OCI-LY7 (cell line): ENCODE measurements around the gene OSBPL7. TPM values are rescaled to one million over a fixed set of nuclear protein-coding genes. Genes with fewer than 3 reads are reported as not detected.

Source experiments
- BruUV-seq: library from RNA; stranded (reverse); fragments of 400-500 nt; replicated peaks from 2 replicates; lab custom pipeline; 2021; lab: Mats Ljungman, UMichigan
- CTCF ChIA-PET: fragments of 300-600 bp; sonication (Branson Sonifier 250); formaldehyde crosslinking; loops from one replicate; lab custom pipeline; 2022; ENCODE audit warnings: antibody characterized with exemption; ENCODE audit not compliant: unreplicated experiment; lab: Charles Lee
- POLR2A ChIA-PET: fragments of 300-600 bp; sonication (Branson Sonifier 250); formaldehyde crosslinking; loops from one replicate; lab custom pipeline; 2022; ENCODE audit warnings: antibody characterized with exemption; lab: Charles Lee
- DNase-seq: peaks from one replicate; pipeline ENCODE4 v3.0.0-alpha.2; 2015; ENCODE audit warnings: low spot score
- H2AFZ ChIP-seq: fragments of 200-600 bp; sonication (generic), shearing (Covaris generic); 2 replicates; pipeline ENCODE4 v1.6.1; 2014; ENCODE audit warnings: mild to moderate bottlenecking, antibody characterized with exemption, low read length, moderate library complexity
- H3K27ac ChIP-seq: fragments of 200-600 bp; sonication (generic); 2 replicates; pipeline ENCODE4 v1.5.1; 2014; ENCODE audit warnings: mixed run types, low read depth, mild to moderate bottlenecking, moderate library complexity, low read length, inconsistent platforms; ENCODE audit not compliant: poor library complexity, severe bottlenecking
- H3K36me3 ChIP-seq: fragments of 200-600 bp; sonication (generic); 2 replicates; pipeline ENCODE4 v1.6.1; 2014; ENCODE audit warnings: mild to moderate bottlenecking, antibody characterized with exemption, low read length, moderate library complexity, mixed read lengths; ENCODE audit not compliant: insufficient read depth
- H3K4me1 ChIP-seq: fragments of 200-600 bp; sonication (generic); 2 replicates; pipeline ENCODE4 v1.5.1; 2014; ENCODE audit warnings: mild to moderate bottlenecking, low read length; ENCODE audit not compliant: insufficient read depth, poor library complexity, severe bottlenecking
- H3K4me2 ChIP-seq: fragments of 200-600 bp; sonication (generic); 2 replicates; pipeline ENCODE4 v1.6.1; 2014; ENCODE audit warnings: mild to moderate bottlenecking, low read length
- H3K4me3 ChIP-seq: fragments of 200-600 bp; sonication (generic); 2 replicates; pipeline ENCODE4 v1.5.1; 2014; ENCODE audit warnings: mild to moderate bottlenecking, low read depth, low read length; ENCODE audit not compliant: poor library complexity, severe bottlenecking
- H3K79me2 ChIP-seq: fragments of 200-600 bp; sonication (generic); 2 replicates; pipeline ENCODE4 v1.6.1; 2016; ENCODE audit warnings: low read depth, mild to moderate bottlenecking, low read length, moderate library complexity, mixed read lengths; ENCODE audit not compliant: insufficient read depth
- H3K9me2 ChIP-seq: fragments of 200-600 bp; sonication (generic); 2 replicates; pipeline ENCODE4 v1.6.1; 2016; ENCODE audit warnings: mild to moderate bottlenecking, low read length, mixed read lengths; ENCODE audit not compliant: insufficient read depth
- H3K9me3 ChIP-seq: fragments of 200-600 bp; sonication (generic); 2 replicates; pipeline ENCODE4 v1.6.1; 2014; ENCODE audit warnings: mild to moderate bottlenecking, mixed run types, low read length, mixed read lengths
- H4K20me1 ChIP-seq: fragments of 200-600 bp; sonication (generic); 2 replicates; pipeline ENCODE4 v1.6.1; 2014; ENCODE audit warnings: mild to moderate bottlenecking, antibody characterized with exemption, low read length, moderate library complexity, mixed read lengths; ENCODE audit not compliant: insufficient read depth
- CTCF ChIP-seq: fragments of 200-600 bp; sonication (generic); conservative IDR thresholded peaks from 2 replicates; pipeline ENCODE4 v1.5.1; 2014; ENCODE audit warnings: mild to moderate bottlenecking, antibody characterized with exemption, low read length, moderate library complexity, mixed read lengths
- EZH2phosphoT487 ChIP-seq: fragments of 200-600 bp; sonication (generic); IDR thresholded peaks from 2 replicates; pipeline ENCODE4 v1.6.1; 2018; ENCODE audit warnings: low read depth, borderline replicate concordance, mild to moderate bottlenecking, mixed run types, antibody characterized with exemption, low read length, moderate library complexity, mixed read lengths
- intact Hi-C: fragments of 100-400 bp; cut with micrococcal nuclease; formaldehyde crosslinking; loops from one replicate; pipeline ENCODE4 v1.10.0; 2022; ENCODE audit not compliant: unreplicated experiment
- total RNA-seq, 2 experiments: library from RNA; depleted of rRNA in 1 of 2; stranded (reverse); fragments of >200 nt in 1 of 2; shearing (Covaris generic) in 1 of 2; gene quantifications; 2 replicates each; pipeline ENCODE4 v1.2.3, GENCODE V29; 2014 to 2022

Gene OSBPL7
- total RNA-seq, 2 experiments from 2014 or later: 24.4 to 35.7 TPM

GRCh38 chr17:47801906-47802305 is 19.7 kb downstream of the OSBPL7 start:
- POLR2A ChIA-PET: no interaction called here
- no peaks in the 10 kb centered on the region for H3K9me3 ChIP-seq
- no peaks in the 10 kb centered on the region for H3K79me2 ChIP-seq
- no peaks in the 10 kb centered on the region for H3K4me1 ChIP-seq
- no peaks in the 10 kb centered on the region for H4K20me1 ChIP-seq
- no peak for DNase-seq
- no peak for TF ChIP-seq CTCF
- CTCF ChIA-PET: no interaction called here
- H3K27ac ChIP-seq: no peak overlapping the region
- H3K36me3 ChIP-seq: peaks cover 4% of the 10 kb centered on the region; the same call in 1 of the 2 replicates
- no TSS peak for BruUV-seq
- H3K4me2 ChIP-seq: no peak overlapping the region
- intact Hi-C loops: loop anchor here (1.0 kb wide), 2 partner anchors 26 to 103 kb away; no protein-coding TSS in a partner anchor
- H3K4me3 ChIP-seq: no peak overlapping the region
- no peak overlapping the region for H2AFZ ChIP-seq
- H3K9me2 ChIP-seq: no peaks in the 10 kb centered on the region

- no peak overlapping the region for H3K27ac ChIP-seq
- ChIA-PET CTCF (no interaction called here), POLR2A (no interaction called here)
- no peaks in the 10 kb centered on the region for H3K9me2 ChIP-seq
- H3K4me2 ChIP-seq: no peak overlapping the region
- no peak overlapping the region for H2AFZ ChIP-seq
- no peak for TF ChIP-seq EZH2phosphoT487
- no peak for TF ChIP-seq CTCF
- H3K36me3 ChIP-seq: no peaks in the 10 kb centered on the region
- DNase-seq: no peak
- H3K79me2 ChIP-seq: no peaks in the 10 kb centered on the region
- BruUV-seq: no TSS peak
- no peaks in the 10 kb centered on the region for H3K4me1 ChIP-seq
- H4K20me1 ChIP-seq: no peaks in the 10 kb centered on the region
- H3K9me3 ChIP-seq: no peaks in the 10 kb centered on the region
- H3K4me3 ChIP-seq: no peak overlapping the region
- intact Hi-C loops: no loop called here
Measured at GRCh38 chr17:47801176-47801765, 20.3 kb downstream of the OSBPL7 start.

DNA sequence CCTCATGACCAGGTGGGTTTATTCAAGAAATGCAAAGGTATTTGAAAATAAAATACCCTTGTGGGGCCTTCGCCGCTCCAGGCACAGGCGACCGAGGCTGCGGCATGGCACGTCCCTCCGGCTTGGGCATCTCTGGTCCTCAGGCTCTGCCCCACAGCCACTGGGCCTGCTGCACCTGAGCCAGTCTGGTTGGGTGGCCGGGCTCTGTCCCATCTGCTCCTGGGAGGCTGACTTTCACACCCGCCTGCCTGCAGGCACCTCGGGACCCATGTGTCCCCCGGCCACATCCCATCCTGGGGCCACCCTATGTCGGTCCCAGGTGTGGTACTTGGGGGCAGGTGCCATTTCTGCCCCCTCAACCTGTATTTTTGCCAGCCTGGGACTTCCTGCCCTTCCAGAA is 20.9 kb downstream of the OSBPL7 start:
- Histone ChIP-seq H4K20me1 (no peaks in the 10 kb centered on the region), H3K36me3 (no peaks in the 10 kb centered on the region), H3K9me3 (no peaks in the 10 kb centered on the region), H3K4me1 (no peaks in the 10 kb centered on the region), H2AFZ (no peak overlapping the region), H3K4me2 (no peak overlapping the region), H3K9me2 (no peaks in the 10 kb centered on the region), H3K79me2 (no peaks in the 10 kb centered on the region), H3K4me3 (no peak overlapping the region), H3K27ac (no peak overlapping the region)
- BruUV-seq: no TSS peak
- intact Hi-C loops: no loop called here
- ChIA-PET CTCF (no interaction called here), POLR2A (no interaction called here)
- no peak for DNase-seq
- TF ChIP-seq CTCF (no peak), EZH2phosphoT487 (no peak)
